GM19240 (cell line): ENCODE results near the gene ZKSCAN2.

Experiments used
- DNase-seq: peaks from one replicate; pipeline ENCODE4 v3.0.0; 2011; ENCODE audit warnings: low spot score; ENCODE audit not compliant: insufficient read length

Gene ZKSCAN2

GRCh38 chr16:25257470-25257955, at the start of gene ZKSCAN2:
ZKSCAN2 (minus strand) TSS chr16:25257845; CDS start chr16:25257127, 718 bp downstream.
- peak; percentile 72 for DNase-seq

GRCh38 chr16:25299792-25300590, 42.3 kb upstream of the ZKSCAN2 start:
- no peak for DNase-seq

GRCh38 chr16:25298165-25298872, 40.7 kb upstream of the ZKSCAN2 start:
- DNase-seq: no peak

- DNase-seq: no peak
Measured at GRCh38 chr16:25297151-25297787, 39.6 kb upstream of the ZKSCAN2 start.

- no peak for DNase-seq
Measured at GRCh38 chr16:25291580-25291979, 33.9 kb upstream of the ZKSCAN2 start.

GRCh38 chr16:25289466-25289865, 31.8 kb upstream of the ZKSCAN2 start:
- no peak for DNase-seq

GRCh38 chr16:25279491-25279890, 21.8 kb upstream of the ZKSCAN2 start:
- DNase-seq: no peak

- no peak for DNase-seq
Measured at GRCh38 chr16:25271421-25271820, 13.8 kb upstream of the ZKSCAN2 start.

- no peak for DNase-seq
Measured at GRCh38 chr16:25270577-25270976, 12.9 kb upstream of the ZKSCAN2 start.

GRCh38 chr16:25269879-25270278, 12.2 kb upstream of the ZKSCAN2 start:
- DNase-seq: no peak

GRCh38 chr16:25265968-25266367, 8.3 kb upstream of the ZKSCAN2 start:
- DNase-seq: no peak

- no peak for DNase-seq
Measured at GRCh38 chr16:25264597-25264996, 7.0 kb upstream of the ZKSCAN2 start.

- DNase-seq: no peak
Measured at GRCh38 chr16:25260416-25260815, 2.8 kb upstream of the ZKSCAN2 start.

GRCh38 chr16:25258861-25259179, 1.2 kb upstream of the ZKSCAN2 start:
- no peak for DNase-seq

GRCh38 chr16:25257956-25258860, 563 bp upstream of the ZKSCAN2 start:
- peak; percentile 43 for DNase-seq

- no peak for DNase-seq
Measured at GRCh38 chr16:25256695-25257469, 763 bp downstream of the ZKSCAN2 start.

- no peak for DNase-seq
Measured at GRCh38 chr16:25253322-25253721, 4.3 kb downstream of the ZKSCAN2 start.

- DNase-seq: no peak
Measured at GRCh38 chr16:25250467-25250866, 7.2 kb downstream of the ZKSCAN2 start.

- DNase-seq: no peak
Measured at GRCh38 chr16:25235991-25236390, 21.7 kb downstream of the ZKSCAN2 start.

GRCh38 chr16:25228372-25228771, 29.3 kb downstream of the ZKSCAN2 start:
- no peak for DNase-seq
